GM21423 (cell line): ENCODE results near the gene EMX1.

Source experiments
- ATAC-seq: cut with Tn5 transposase; IDR thresholded peaks from one replicate; pipeline ENCODE4 v1.9.1; 2021; ENCODE audit warnings: mild to moderate bottlenecking, moderate library complexity; ENCODE audit not compliant: unreplicated experiment

The EMX1 gene

DNA sequence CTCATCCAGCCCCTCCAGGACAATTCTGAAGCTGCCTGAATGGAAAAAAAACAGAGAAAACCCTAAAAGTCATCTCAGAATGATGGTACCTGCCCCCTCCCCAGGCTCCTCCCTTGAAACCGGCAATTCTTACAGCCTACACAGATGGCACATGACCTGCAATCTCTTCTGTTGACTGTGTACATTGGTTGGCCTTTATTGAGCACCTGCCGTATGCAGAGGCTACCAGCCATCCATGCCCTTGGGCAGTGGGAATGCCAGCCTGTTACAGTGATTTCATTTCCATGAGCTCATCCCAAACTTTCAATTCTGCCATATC is 57.1 kb downstream of the EMX1 start:
- ATAC-seq, result no peak

DNA sequence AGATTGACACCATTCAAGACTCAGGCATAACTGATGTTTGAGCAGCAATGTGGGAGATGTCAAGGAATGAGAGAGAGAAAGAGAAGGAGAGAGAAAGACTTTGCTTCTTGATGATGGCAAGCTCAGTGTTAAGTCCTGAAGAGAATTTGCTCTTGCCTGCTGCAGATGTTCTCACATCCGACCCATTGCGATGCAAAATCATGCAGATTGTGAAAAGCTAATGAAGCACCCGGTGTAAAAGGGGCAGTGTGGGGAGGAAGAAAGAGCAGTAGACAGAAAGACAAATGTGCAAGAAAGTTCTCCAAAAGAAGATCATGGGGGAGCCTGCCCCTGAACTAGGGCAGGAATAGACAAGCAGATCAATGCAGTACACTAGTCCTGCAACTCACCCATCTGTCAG is 57.7 kb downstream of the EMX1 start:
- ATAC-seq, result no peak

DNA sequence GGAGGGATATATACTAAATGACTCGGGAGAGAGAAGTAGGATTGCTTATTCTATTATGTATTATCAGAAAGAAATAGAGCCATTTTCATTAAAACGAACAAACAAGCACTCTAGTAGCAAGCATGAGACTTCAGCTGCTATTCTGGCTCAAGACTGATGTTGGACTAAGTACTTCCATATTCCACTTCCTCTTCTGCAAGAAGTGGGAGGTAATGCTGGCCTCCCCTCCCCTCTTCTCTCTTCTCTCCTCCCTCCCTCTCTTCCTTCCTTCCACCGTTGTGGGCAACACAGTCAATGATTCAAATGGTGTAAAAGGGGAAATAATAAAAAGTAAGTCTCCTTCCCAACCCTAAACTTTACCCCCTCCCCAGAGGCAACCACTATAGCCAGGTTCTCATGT is 62.6 kb downstream of the EMX1 start:
- peak; percentile 53 for ATAC-seq

DNA sequence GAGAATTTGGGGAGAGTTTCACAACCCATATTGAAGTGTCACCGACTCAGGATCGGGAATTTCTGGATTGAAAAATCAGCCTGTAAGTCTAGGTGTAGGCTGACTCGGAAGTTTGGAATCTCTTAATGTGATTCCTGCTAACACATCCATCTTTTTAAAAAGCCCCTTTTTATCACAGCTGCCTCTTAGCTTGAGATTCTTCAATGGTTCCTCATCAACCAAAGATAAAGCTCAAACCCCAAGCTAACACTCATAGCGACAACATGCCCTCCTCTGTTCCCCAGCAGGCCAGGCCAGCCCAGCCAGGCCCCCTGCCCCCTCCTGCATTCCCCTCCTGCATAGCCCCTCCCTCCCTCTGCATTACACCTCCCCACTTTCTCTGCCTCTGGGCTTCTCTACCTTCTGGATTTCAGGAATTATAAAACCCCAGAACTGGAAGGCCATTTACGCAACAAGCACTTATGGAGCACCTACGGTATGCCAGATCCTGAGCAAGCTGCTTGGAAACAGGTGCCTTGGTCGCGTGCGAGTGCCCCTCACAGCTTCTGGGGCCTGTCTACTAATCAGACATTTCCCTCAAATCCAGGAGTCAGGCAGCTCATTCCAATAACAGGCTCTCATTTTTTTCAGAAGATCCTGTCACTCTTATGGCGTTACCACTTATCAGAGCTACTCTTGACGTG is 63.4 kb downstream of the EMX1 start:
- no peak for ATAC-seq

DNA sequence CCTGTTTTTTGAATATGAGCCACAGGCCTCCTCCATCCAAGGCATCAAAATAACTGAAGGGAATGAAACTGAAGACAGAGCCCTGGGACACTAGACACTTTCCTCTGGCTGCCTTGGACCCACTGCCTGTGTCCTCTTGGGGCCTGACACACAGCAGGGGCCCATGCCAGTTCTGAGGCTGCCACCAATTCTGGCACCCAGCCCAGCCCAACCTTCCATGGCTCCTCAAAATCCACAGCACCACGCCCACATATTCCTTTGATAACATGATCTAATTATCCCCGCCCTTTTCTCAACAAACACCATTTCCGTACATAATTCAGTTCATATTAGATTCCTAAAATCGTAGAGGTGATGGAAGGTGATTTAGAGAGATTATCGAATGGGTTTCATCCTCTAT is 64.2 kb downstream of the EMX1 start:
- no peak for ATAC-seq

DNA sequence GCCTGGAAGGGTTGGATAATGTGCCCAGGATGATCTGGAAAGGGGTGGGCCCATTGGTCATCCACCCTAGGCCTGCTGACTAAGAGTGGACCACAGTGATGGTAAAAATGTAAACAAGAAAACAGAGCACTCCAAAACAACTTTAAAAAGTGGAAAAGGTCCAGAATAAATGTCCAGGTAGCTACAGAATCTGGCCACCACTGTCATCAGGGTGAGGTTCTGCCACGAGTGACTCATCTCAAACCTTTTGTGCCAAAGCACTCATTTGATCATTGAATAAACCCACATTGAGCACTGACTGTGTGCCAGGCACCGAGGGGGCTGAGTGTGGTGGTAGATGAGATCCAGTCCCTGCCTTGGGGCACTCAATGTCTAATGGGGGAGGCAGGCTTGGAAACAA is 64.9 kb downstream of the EMX1 start:
- ATAC-seq, result no peak

DNA sequence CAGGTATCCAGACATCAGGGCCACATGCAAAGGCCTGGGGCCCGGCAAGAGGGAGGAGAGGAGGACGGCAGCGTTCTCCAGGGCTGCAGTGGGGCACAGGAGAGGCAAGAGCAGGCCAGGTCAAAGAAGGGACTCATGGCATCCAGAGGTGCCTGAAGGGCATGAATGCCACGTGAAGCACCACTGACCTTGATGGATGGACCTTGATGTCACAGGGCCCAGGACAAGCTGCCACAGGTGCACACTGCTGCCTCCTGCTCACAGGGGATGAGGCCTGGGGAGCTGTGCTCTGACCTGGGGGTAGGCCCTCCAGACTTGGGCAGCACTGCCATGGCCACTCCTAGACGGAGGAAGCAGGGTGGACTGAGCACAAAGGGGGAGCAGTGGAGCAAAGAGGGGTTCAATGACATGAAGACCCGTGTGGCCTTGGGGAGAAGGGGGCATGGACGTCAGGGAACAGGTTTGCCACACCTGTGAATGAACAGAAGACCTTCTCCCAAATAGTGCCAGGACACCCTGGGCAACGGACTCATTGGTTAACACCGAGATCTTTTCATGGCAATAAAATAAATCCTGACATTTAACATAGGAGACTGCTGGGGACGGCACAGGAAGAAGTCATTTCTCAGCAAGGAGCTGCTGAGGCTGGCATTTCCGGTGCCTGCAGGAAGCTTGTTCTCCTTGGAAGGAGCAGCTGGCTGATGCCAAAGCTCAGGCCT is 65.6 kb downstream of the EMX1 start:
- no peak for ATAC-seq

DNA sequence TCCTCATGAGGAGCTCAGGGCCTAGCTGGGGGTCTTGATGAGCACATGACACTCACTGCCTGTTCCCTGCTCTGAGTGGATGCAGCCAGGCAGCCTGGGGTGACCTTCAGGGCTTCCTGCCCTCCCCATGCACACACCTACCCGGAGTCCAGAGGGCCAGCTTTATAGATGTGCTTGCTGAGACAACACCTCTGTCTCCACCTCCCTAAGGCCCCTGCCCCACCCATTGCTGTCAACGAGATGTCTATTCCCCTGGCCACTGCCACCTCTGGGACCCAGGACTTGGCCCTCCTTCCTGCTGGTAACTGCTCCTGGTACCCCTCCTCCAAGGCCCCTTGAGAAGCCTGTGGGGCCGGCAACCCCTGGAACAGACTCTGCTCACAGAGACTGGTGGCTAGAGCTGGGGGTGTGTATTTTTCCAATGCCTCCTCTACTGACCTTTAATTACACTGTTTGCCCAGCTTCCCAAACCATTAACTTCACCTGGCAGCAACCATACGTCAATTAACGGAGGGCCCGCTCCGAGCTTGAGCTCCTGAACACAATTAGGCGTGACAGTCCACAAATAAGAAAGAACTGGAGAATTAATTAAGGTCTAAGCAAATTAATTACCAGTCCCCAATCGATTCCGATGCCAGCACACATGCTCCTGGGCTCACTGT is 66.3 kb downstream of the EMX1 start:
- no peak for ATAC-seq

DNA sequence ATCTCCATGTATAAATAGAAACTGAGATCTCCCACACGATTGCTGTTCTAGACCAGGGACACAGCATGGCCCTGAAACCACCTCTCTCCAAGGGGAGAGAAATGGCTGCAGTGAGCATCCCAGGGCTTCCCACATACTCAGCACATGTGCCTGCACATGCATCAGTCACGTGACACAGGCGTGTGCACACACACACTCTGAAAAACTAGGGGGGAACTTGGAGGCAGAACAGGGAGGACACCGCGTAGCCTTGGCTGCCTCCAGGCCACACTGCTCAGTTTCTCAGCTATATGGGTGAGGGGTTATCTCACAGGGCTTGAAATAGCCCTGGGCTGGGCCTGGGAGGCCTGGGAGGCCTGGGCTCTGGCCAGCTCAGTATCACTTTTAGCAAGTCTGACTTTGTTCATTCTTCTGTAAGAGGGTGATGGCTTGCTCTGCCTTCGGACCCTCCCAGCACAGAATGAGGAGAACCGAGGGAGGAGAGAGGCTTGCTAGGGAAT is 66.9 kb downstream of the EMX1 start:
- ATAC-seq, result no peak
